Activated T-helper 17 cell treated with anti-CD3 and anti-CD28 coated beads, Interleukin-2, amount 50 U/mL, for 72 hours (primary cell): Measurements from ENCODE around the gene PITX1. TPM values are rescaled to one million over a fixed set of nuclear protein-coding genes. Genes with fewer than 3 reads are reported as not detected.

Experiments
- ATAC-seq: fragments of 150-1000 bp; cut with Tn5 transposase; replicated peaks from 2 replicates; pipeline ENCODE4 v1.10.0; 2021; ENCODE audit warnings: mild to moderate bottlenecking, moderate library complexity
- H3K27ac Mint-ChIP-seq: one replicate; pipeline ENCODE4 v1.8.0; 2022; ENCODE audit warnings: mixed read lengths
- H3K27me3 Mint-ChIP-seq: one replicate; pipeline ENCODE4 v1.8.0; 2022; ENCODE audit warnings: mixed read lengths
- H3K36me3 Mint-ChIP-seq: one replicate; pipeline ENCODE4 v1.8.0; 2022; ENCODE audit warnings: low read depth, mild to moderate bottlenecking, mixed read lengths
- H3K4me1 Mint-ChIP-seq: one replicate; pipeline ENCODE4 v1.8.0; 2022; ENCODE audit warnings: mixed read lengths
- H3K4me3 Mint-ChIP-seq: one replicate; pipeline ENCODE4 v1.8.0; 2022; ENCODE audit warnings: mild to moderate bottlenecking, mixed read lengths
- H3K9me3 Mint-ChIP-seq: one replicate; pipeline ENCODE4 v1.8.0; 2022; ENCODE audit warnings: mixed read lengths
- total RNA-seq, 2 donors: library from RNA; stranded (reverse); gene quantifications; one replicate each; pipeline ENCODE4 v1.2.3, GENCODE V29; 2022

Gene PITX1
- total RNA-seq, 2 donors from 2014 or later = not detected

- Mint-ChIP-seq H3K27ac (no peak overlapping the region), H3K4me3 (no peak overlapping the region), H3K36me3 (no peaks in the 10 kb centered on the region), H3K9me3 (no peaks in the 10 kb centered on the region), H3K4me1 (no peaks in the 10 kb centered on the region), H3K27me3 (peaks cover 13% of the 10 kb centered on the region)
- no peak for ATAC-seq
Measured at GRCh38 chr5:135066781-135067180, 32.8 kb upstream of the PITX1 start.

- Mint-ChIP-seq H3K4me1 (no peaks in the 10 kb centered on the region), H3K4me3 (no peak overlapping the region), H3K27ac (no peak overlapping the region), H3K27me3 (peaks cover 15% of the 10 kb centered on the region), H3K36me3 (no peaks in the 10 kb centered on the region), H3K9me3 (no peaks in the 10 kb centered on the region)
- no peak for ATAC-seq
Measured at GRCh38 chr5:135065306-135066265, 31.6 kb upstream of the PITX1 start.

- no peaks in the 10 kb centered on the region for H3K9me3 Mint-ChIP-seq
- H3K36me3 Mint-ChIP-seq = no peaks in the 10 kb centered on the region
- H3K4me3 Mint-ChIP-seq = no peak overlapping the region
- ATAC-seq = no peak
- H3K4me1 Mint-ChIP-seq = no peaks in the 10 kb centered on the region
- H3K27ac Mint-ChIP-seq = no peak overlapping the region
- peaks cover 13% of the 10 kb centered on the region for H3K27me3 Mint-ChIP-seq
Measured at GRCh38 chr5:135064235-135064570, 30.2 kb upstream of the PITX1 start.

GRCh38 chr5:135063511-135064234 is 29.6 kb upstream of the PITX1 start:
- Mint-ChIP-seq H3K27ac (no peak overlapping the region), H3K9me3 (no peaks in the 10 kb centered on the region), H3K4me3 (no peak overlapping the region), H3K27me3 (peaks cover 13% of the 10 kb centered on the region), H3K4me1 (no peaks in the 10 kb centered on the region), H3K36me3 (no peaks in the 10 kb centered on the region)
- no peak for ATAC-seq

- H3K36me3 Mint-ChIP-seq = no peaks in the 10 kb centered on the region
- no peak overlapping the region for H3K4me3 Mint-ChIP-seq
- H3K9me3 Mint-ChIP-seq = no peaks in the 10 kb centered on the region
- H3K27me3 Mint-ChIP-seq = peaks cover 13% of the 10 kb centered on the region
- H3K4me1 Mint-ChIP-seq = no peaks in the 10 kb centered on the region
- H3K27ac Mint-ChIP-seq = no peak overlapping the region
- no peak for ATAC-seq
Measured at GRCh38 chr5:135063056-135063445, 29.0 kb upstream of the PITX1 start.

GRCh38 chr5:135062216-135063055 is 28.4 kb upstream of the PITX1 start:
- Mint-ChIP-seq H3K4me3 (no peak overlapping the region), H3K4me1 (no peaks in the 10 kb centered on the region), H3K36me3 (no peaks in the 10 kb centered on the region), H3K27me3 (peaks cover 14% of the 10 kb centered on the region), H3K9me3 (no peaks in the 10 kb centered on the region), H3K27ac (no peak overlapping the region)
- ATAC-seq = no peak

GRCh38 chr5:135061001-135061400 is 27.0 kb upstream of the PITX1 start:
- H3K27me3 Mint-ChIP-seq = peaks cover 26% of the 10 kb centered on the region
- H3K27ac Mint-ChIP-seq = no peak overlapping the region
- no peak overlapping the region for H3K4me3 Mint-ChIP-seq
- no peaks in the 10 kb centered on the region for H3K36me3 Mint-ChIP-seq
- H3K9me3 Mint-ChIP-seq = no peaks in the 10 kb centered on the region
- H3K4me1 Mint-ChIP-seq = no peaks in the 10 kb centered on the region
- ATAC-seq = no peak

GRCh38 chr5:135060021-135060420 is 26.0 kb upstream of the PITX1 start:
- H3K36me3 Mint-ChIP-seq = no peaks in the 10 kb centered on the region
- H3K4me3 Mint-ChIP-seq = no peak overlapping the region
- H3K27ac Mint-ChIP-seq = no peak overlapping the region
- ATAC-seq = no peak
- H3K4me1 Mint-ChIP-seq = no peaks in the 10 kb centered on the region
- peaks cover 23% of the 10 kb centered on the region for H3K27me3 Mint-ChIP-seq
- H3K9me3 Mint-ChIP-seq = no peaks in the 10 kb centered on the region

- H3K36me3 Mint-ChIP-seq = no peaks in the 10 kb centered on the region
- H3K4me1 Mint-ChIP-seq = no peaks in the 10 kb centered on the region
- no peaks in the 10 kb centered on the region for H3K9me3 Mint-ChIP-seq
- no peak for ATAC-seq
- peaks cover 22% of the 10 kb centered on the region for H3K27me3 Mint-ChIP-seq
- no peak overlapping the region for H3K4me3 Mint-ChIP-seq
- no peak overlapping the region for H3K27ac Mint-ChIP-seq
Measured at GRCh38 chr5:135059000-135059923, 25.2 kb upstream of the PITX1 start.

GRCh38 chr5:135058331-135058732 is 24.3 kb upstream of the PITX1 start:
- H3K36me3 Mint-ChIP-seq = no peaks in the 10 kb centered on the region
- H3K27me3 Mint-ChIP-seq = peaks cover 23% of the 10 kb centered on the region
- no peaks in the 10 kb centered on the region for H3K9me3 Mint-ChIP-seq
- no peak overlapping the region for H3K4me3 Mint-ChIP-seq
- no peak overlapping the region for H3K27ac Mint-ChIP-seq
- no peak for ATAC-seq
- no peaks in the 10 kb centered on the region for H3K4me1 Mint-ChIP-seq

GRCh38 chr5:135057233-135057632 is 23.2 kb upstream of the PITX1 start:
- no peak for ATAC-seq
- H3K4me3 Mint-ChIP-seq = no peak overlapping the region
- H3K27me3 Mint-ChIP-seq = peaks cover 23% of the 10 kb centered on the region
- no peaks in the 10 kb centered on the region for H3K4me1 Mint-ChIP-seq
- H3K9me3 Mint-ChIP-seq = no peaks in the 10 kb centered on the region
- no peak overlapping the region for H3K27ac Mint-ChIP-seq
- no peaks in the 10 kb centered on the region for H3K36me3 Mint-ChIP-seq

GRCh38 chr5:135056316-135057030 is 22.4 kb upstream of the PITX1 start:
- no peak overlapping the region for H3K4me3 Mint-ChIP-seq

GRCh38 chr5:135055396-135055795 is 21.4 kb upstream of the PITX1 start:
- Mint-ChIP-seq H3K27ac (no peak overlapping the region), H3K9me3 (no peaks in the 10 kb centered on the region), H3K27me3 (peaks cover 31% of the 10 kb centered on the region), H3K4me3 (no peak overlapping the region), H3K36me3 (no peaks in the 10 kb centered on the region), H3K4me1 (no peaks in the 10 kb centered on the region)
- no peak for ATAC-seq

More at GRCh38 chr5:135056316-135057030, 22.4 kb upstream of the PITX1 start:
- H3K27ac Mint-ChIP-seq = no peak overlapping the region
- H3K9me3 Mint-ChIP-seq = no peaks in the 10 kb centered on the region
- H3K27me3 Mint-ChIP-seq = peaks cover 27% of the 10 kb centered on the region
- H3K4me1 Mint-ChIP-seq = no peaks in the 10 kb centered on the region
- H3K36me3 Mint-ChIP-seq = no peaks in the 10 kb centered on the region
- ATAC-seq = no peak
